NCI-H748 treated with DMSO at 0.1 percent for 48 hours (cell line): ENCODE measurements around the gene WWOX.

ENCODE experiments used
- DNase-seq: peaks from one replicate; lab custom pipeline; 2025; lab: John Stamatoyannopoulos, UW

Gene WWOX

GRCh38 chr16:78659216-78659615 is 559.8 kb downstream of the WWOX start:
- peak; percentile 23 for DNase-seq

GRCh38 chr16:78659668-78660217 is 560.3 kb downstream of the WWOX start:
- peak; percentile 97 for DNase-seq

- DNase-seq, result no peak
These were observed 561.3 kb downstream of the WWOX start for GRCh38 chr16:78660795-78661194.

- no peak for DNase-seq
These were observed 564.2 kb downstream of the WWOX start for GRCh38 chr16:78663690-78664089.

GRCh38 chr16:78664811-78665772 is 565.6 kb downstream of the WWOX start:
- DNase-seq, result no peak

GRCh38 chr16:78666318-78666717 is 566.9 kb downstream of the WWOX start:
- DNase-seq, result no peak

- no peak for DNase-seq
These were observed 568.2 kb downstream of the WWOX start for GRCh38 chr16:78667675-78668074.

GRCh38 chr16:78668393-78668792 is 568.9 kb downstream of the WWOX start:
- DNase-seq, result no peak

- DNase-seq, result no peak
These were observed 570.5 kb downstream of the WWOX start for GRCh38 chr16:78669994-78670393.

- no peak for DNase-seq
These were observed 573.5 kb downstream of the WWOX start for GRCh38 chr16:78672779-78673556.

- DNase-seq, result no peak
These were observed 574.4 kb downstream of the WWOX start for GRCh38 chr16:78673884-78674283.

GRCh38 chr16:78675312-78675711 is 575.9 kb downstream of the WWOX start:
- DNase-seq, result peak; percentile 24

- no peak for DNase-seq
These were observed 576.7 kb downstream of the WWOX start for GRCh38 chr16:78675951-78676792.

GRCh38 chr16:78677181-78677731 is 577.8 kb downstream of the WWOX start:
- DNase-seq, result no peak

GRCh38 chr16:78679546-78679945 is 580.1 kb downstream of the WWOX start:
- DNase-seq, result no peak

- no peak for DNase-seq
These were observed 582.3 kb downstream of the WWOX start for GRCh38 chr16:78681743-78682142.

GRCh38 chr16:78684030-78684611 is 584.7 kb downstream of the WWOX start:
- no peak for DNase-seq

GRCh38 chr16:78684655-78685375 is 585.4 kb downstream of the WWOX start:
- no peak for DNase-seq

- DNase-seq, result no peak
These were observed 587.1 kb downstream of the WWOX start for GRCh38 chr16:78686601-78687000.

GRCh38 chr16:78689028-78689427 is 589.6 kb downstream of the WWOX start:
- DNase-seq, result no peak
